IPS-NIHi7 (cell line): ENCODE data around the gene RBM3.

Experiments
- DNase-seq: peaks from one replicate; pipeline ENCODE4 v3.0.0; 2012; ENCODE audit warnings: mixed read lengths; ENCODE audit errors: extremely low spot score

RBM3 gene

DNA sequence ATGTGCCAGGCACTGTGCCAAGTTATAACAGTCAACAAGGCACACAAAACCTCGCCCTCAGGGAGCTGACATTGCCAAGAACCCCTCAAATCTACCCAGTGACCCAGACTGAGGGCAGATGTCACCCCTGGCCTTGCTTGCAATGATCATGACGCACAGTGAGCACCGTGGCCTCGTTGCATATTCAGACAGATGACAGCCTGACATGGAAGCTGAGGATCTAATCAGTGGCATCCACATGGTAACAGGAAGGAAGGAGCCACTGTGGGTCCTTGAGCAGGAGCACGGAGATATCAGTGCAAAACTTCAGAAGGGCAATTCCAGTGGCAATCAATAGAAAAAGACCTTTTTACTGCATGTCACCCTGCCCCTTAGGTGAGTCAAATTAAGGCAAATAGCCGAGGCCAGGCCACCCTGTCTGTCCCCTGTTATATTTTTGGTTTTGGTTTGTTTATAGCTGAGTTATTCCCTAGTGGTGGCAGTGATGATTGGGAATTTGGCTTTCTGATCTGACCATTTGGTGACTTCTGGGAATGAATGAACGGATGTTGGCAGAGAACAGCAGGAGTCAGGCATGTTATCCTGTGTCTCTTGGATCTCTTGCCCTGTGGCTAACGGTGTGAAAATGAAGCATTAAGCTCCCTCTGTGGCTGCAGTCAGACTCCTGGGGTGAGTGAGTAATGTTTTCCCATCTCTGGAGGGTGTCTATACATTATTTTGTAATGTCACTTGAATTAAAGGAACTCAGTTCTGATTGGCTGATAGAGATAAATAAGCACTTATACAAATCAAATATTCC, 43.5 kb downstream of the RBM3 start:
- no peak for DNase-seq

DNA sequence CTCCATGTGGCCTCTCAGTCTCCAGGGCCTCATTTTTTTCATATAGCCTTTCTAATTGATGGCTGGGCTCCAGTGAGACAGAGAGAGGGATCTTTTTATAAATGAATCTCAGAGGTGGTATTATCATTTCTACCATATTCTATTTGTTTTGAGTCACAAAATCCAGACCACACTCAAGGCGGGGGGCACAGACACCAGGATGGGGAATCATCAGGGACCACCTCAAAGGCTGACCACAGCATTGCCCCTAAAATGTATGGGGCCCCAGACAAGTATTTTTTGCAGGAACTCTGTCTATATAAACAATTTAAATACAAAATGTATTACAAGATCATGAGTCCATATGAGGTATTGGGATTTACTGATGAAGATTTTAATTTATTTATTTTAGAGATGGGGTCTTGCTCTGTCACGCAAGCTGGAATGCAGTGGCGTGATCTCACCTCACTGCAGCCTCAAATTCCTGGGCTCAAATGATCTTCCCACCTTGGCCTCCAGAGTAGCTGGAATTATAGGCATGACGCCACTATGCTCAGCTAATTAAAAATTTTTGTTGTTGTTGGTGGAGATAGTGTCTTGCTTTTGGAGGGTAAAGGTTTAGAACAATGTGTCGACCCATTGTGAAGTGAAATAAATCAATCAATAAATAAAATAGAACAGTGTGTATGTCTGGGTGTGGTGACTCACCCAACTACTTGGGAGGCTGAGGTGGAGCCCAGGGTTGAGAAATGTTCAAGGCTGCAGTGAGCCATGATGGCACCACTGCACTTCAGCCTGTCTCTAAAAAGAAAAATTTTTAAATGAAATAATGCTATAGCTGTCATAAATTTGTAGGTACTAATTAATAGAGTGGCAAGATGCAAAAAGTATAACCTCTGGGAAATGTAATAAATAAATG, 52.4 kb downstream of the RBM3 start:
- no peak for DNase-seq
